ENCODE data around the gene PAX3.

Gene PAX3

DNA sequence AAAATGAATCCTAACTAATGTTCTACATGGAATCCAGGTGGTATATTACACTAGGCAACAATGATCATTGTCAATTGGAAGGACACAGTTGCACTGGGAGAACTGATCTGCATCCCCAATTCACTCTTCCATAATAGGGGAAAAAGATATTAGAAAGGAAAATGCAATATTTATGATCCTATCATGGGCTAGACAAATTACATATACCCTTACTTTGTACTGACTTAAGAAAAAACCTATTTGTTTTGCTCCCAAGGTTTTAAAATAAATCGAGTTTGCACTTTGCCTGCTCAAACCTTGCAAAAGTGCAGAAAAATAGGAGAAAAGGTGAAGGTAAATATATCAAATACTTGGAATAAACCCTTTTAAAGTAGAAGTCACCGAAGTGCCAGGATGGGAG, 11.0 kb upstream of the PAX3 start:
- H3K4me3 ChIP-seq (ENCODE audit: low read depth in 1 of 2, low read length in 2 of 2): no peak overlapping the region
- no peaks in the 10 kb centered on the region for H3K36me3 ChIP-seq (ENCODE audit: insufficient read depth, low read length)
- H4K20me1 ChIP-seq (ENCODE audit: insufficient read depth, low read length): no peaks in the 10 kb centered on the region
- no peaks in the 10 kb centered on the region for H3K9me3 ChIP-seq (ENCODE audit: insufficient read depth, low read length, severe bottlenecking)
- no peaks in the 10 kb centered on the region for H3K79me2 ChIP-seq (ENCODE audit: insufficient read depth, low read length)
- DNase-seq (no peak), ATAC-seq (ENCODE audit: insufficient read depth, low read depth) (no peak)
- TF ChIP-seq, protein P1, sequence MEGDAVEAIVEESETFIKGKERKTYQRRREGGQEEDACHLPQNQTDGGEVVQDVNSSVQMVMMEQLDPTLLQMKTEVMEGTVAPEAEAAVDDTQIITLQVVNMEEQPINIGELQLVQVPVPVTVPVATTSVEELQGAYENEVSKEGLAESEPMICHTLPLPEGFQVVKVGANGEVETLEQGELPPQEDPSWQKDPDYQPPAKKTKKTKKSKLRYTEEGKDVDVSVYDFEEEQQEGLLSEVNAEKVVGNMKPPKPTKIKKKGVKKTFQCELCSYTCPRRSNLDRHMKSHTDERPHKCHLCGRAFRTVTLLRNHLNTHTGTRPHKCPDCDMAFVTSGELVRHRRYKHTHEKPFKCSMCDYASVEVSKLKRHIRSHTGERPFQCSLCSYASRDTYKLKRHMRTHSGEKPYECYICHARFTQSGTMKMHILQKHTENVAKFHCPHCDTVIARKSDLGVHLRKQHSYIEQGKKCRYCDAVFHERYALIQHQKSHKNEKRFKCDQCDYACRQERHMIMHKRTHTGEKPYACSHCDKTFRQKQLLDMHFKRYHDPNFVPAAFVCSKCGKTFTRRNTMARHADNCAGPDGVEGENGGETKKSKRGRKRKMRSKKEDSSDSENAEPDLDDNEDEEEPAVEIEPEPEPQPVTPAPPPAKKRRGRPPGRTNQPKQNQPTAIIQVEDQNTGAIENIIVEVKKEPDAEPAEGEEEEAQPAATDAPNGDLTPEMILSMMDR (IDR thresholded peaks at IDR 0.05; ENCODE audit: borderline replicate concordance, extremely low read depth, low read length, poor library complexity, severe bottlenecking): no peak
- H3K27ac ChIP-seq (ENCODE audit: low read length): no peak overlapping the region
- no peak overlapping the region for H3K9ac ChIP-seq (ENCODE audit: low read depth, low read length)
- no peaks in the 10 kb centered on the region for H3K4me1 ChIP-seq (ENCODE audit: insufficient read depth, low read length)
- H2AFZ ChIP-seq (ENCODE audit: low read depth, low read length): no peak overlapping the region
- no peaks in the 10 kb centered on the region for H3K27me3 ChIP-seq (ENCODE audit: insufficient read depth, low read length, poor library complexity)
- H3K4me2 ChIP-seq (ENCODE audit: insufficient read depth, low read length): no peak overlapping the region

DNA sequence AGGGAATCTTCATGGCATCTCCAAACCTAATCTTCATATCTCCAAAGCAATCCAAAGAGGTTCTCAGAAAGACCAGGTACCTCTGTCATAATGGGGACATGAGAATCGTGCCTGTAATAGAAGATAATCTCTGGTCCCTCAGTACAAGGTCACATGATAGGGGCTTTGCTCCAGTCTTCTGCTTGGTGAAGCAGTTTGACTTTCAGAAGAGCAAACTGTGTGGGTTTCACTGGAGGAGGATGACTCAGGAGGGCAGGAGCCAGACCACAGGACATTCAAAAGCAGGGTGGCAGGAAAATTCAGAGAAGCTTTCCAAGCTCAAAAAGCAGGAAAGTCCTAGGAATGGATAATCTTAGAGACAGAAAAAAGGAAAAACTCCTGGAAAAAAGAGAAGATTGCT, 10.6 kb upstream of the PAX3 start:
- no peaks in the 10 kb centered on the region for H3K4me1 ChIP-seq (ENCODE audit: insufficient read depth, low read length)
- no peaks in the 10 kb centered on the region for H4K20me1 ChIP-seq (ENCODE audit: insufficient read depth, low read length)
- no peaks in the 10 kb centered on the region for H3K27me3 ChIP-seq (ENCODE audit: insufficient read depth, low read length, poor library complexity)

DNA sequence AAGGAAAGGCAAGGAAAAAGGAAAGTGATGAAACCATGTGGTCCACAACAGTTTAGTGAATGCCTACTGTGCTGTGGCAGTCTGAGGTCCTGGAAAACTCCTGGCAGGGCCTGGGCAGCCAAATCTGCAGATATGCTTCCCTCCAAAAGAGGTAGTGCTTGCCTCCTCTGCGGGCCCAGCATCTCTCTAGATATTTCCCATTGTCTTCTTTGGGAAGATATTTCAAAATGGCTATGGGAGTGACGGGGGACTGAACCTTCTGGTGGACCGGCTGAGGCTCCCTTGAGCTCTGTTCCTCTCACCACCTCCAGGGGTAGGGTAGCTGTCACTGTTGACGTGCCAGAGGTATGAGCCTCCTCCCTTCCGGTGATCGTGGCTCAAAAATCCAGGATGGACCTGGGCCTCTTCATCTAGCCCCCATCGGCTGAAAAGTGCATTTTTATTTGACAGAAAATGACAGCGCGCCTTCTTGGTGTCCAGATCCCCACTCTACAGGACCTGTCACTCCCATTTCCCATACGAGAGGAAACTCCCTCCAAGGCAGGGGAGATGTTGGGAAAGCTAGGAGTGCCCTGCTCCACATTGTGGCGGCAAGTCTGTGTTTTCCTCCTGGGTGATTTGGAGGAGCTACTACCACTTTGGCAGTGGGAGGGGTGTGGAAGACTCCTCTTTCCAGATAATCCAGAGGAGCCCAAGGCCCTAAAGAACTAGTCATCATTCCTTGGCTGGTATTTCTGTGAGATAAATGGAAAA, 9.4 kb upstream of the PAX3 start:
- Histone ChIP-seq H3K36me3 (ENCODE audit: insufficient read depth, low read length) (no peaks in the 10 kb centered on the region), H2AFZ (ENCODE audit: low read depth, low read length) (no peak overlapping the region), H3K79me2 (ENCODE audit: insufficient read depth, low read length) (no peaks in the 10 kb centered on the region), H3K4me2 (ENCODE audit: insufficient read depth, low read length) (no peak overlapping the region), H4K20me1 (ENCODE audit: insufficient read depth, low read length) (no peaks in the 10 kb centered on the region), H3K4me1 (ENCODE audit: insufficient read depth, low read length) (no peaks in the 10 kb centered on the region), H3K4me3 (ENCODE audit: low read depth in 1 of 2, low read length in 2 of 2) (no peak overlapping the region), H3K27ac (ENCODE audit: low read length) (no peak overlapping the region), H3K27me3 (ENCODE audit: insufficient read depth, low read length, poor library complexity) (no peaks in the 10 kb centered on the region), H3K9ac (ENCODE audit: low read depth, low read length) (no peak overlapping the region), H3K9me3 (ENCODE audit: insufficient read depth, low read length, severe bottlenecking) (no peaks in the 10 kb centered on the region)
- ATAC-seq (ENCODE audit: insufficient read depth, low read depth) (no peak), DNase-seq (no peak)
- TF ChIP-seq EZH2 (IDR thresholded peaks at IDR 0.05; ENCODE audit: borderline replicate concordance, low read depth, low read length, severe bottlenecking): no peak
- TF ChIP-seq, protein P1 (IDR thresholded peaks at IDR 0.05; ENCODE audit: borderline replicate concordance, extremely low read depth, low read length, poor library complexity, severe bottlenecking): no peak

More for the DNA sequence above, 10.6 kb upstream of the PAX3 start:
- DNase-seq: no peak
- no peaks in the 10 kb centered on the region for H3K36me3 ChIP-seq (ENCODE audit: insufficient read depth, low read length)
- no peak overlapping the region for H3K4me2 ChIP-seq (ENCODE audit: insufficient read depth, low read length)
- H3K79me2 ChIP-seq (ENCODE audit: insufficient read depth, low read length): no peaks in the 10 kb centered on the region
- H3K4me3 ChIP-seq (ENCODE audit: low read depth in 1 of 2, low read length in 2 of 2): no peak overlapping the region
- no peaks in the 10 kb centered on the region for H3K9me3 ChIP-seq (ENCODE audit: insufficient read depth, low read length, severe bottlenecking)
- ATAC-seq (ENCODE audit: insufficient read depth, low read depth): no peak
- H3K9ac ChIP-seq (ENCODE audit: low read depth, low read length): no peak overlapping the region
- no peak overlapping the region for H2AFZ ChIP-seq (ENCODE audit: low read depth, low read length)
- TF ChIP-seq EZH2 (IDR thresholded peaks at IDR 0.05; ENCODE audit: borderline replicate concordance, low read depth, low read length, severe bottlenecking): no peak
- TF ChIP-seq, protein P1 (IDR thresholded peaks at IDR 0.05; ENCODE audit: borderline replicate concordance, extremely low read depth, low read length, poor library complexity, severe bottlenecking): no peak
- H3K27ac ChIP-seq (ENCODE audit: low read length): no peak overlapping the region
